LNCaP clone FGC (cell line): Measurements from ENCODE around the gene OR6C1.
"Not testable (repeated sequence)": the region's sequence is repeated elsewhere in the genome, so short reads cannot be mapped to it uniquely, and the experiment has no call there.

Source experiments
- DNase-seq: peaks from one replicate; pipeline ENCODE4 v3.0.0-alpha.2; 2011; ENCODE audit warnings: low read depth
- H3K4me3 ChIP-seq: 2 replicates; pipeline ENCODE4 v1.5.1; 2011; ENCODE audit warnings: mild to moderate bottlenecking, low read depth, low read length, control low read depth
- CTCF ChIP-seq: IDR thresholded peaks from 2 replicates; pipeline ENCODE4 v1.5.1; 2012; ENCODE audit warnings: mild to moderate bottlenecking; ENCODE audit not compliant: control insufficient read depth, insufficient read depth; ENCODE audit errors: extremely low read depth

OR6C1 gene

GRCh38 chr12:55314043-55314442, at the start of gene OR6C1:
OR6C1 (plus strand) TSS chr12:55314343; CDS start chr12:55320600, 6,257 bp downstream.
- no peak within 1 kb of the TSS for H3K4me3 ChIP-seq
- DNase-seq: no peak

GRCh38 chr12:55280991-55281390, 33.2 kb upstream of the OR6C1 start:
- no peak for TF ChIP-seq CTCF
- DNase-seq: no peak
- H3K4me3 ChIP-seq: no peak overlapping the region

More at GRCh38 chr12:55314043-55314442, at the start of gene OR6C1:
- no peak for TF ChIP-seq CTCF

GRCh38 chr12:55289999-55290398, 24.1 kb upstream of the OR6C1 start:
- no peak for TF ChIP-seq CTCF
- no peak overlapping the region for H3K4me3 ChIP-seq
- DNase-seq: no peak

GRCh38 chr12:55296469-55296868, 17.7 kb upstream of the OR6C1 start, which contains the start of gene OR6C6:
OR6C6 (minus strand) TSS chr12:55296569; CDS start chr12:55295232, 1,337 bp downstream.
- TF ChIP-seq CTCF: no peak
- DNase-seq: no peak
- H3K4me3 ChIP-seq: no peak within 1 kb of the TSS

GRCh38 chr12:55320201-55320600, 6.1 kb downstream of the OR6C1 start:
- DNase-seq: no peak
- no peak overlapping the region for H3K4me3 ChIP-seq
- no peak for TF ChIP-seq CTCF

GRCh38 chr12:55325801-55326200, 11.7 kb downstream of the OR6C1 start:
- not testable (repeated sequence) for DNase-seq, H3K4me3 ChIP-seq

GRCh38 chr12:55330446-55330845, 16.3 kb downstream of the OR6C1 start, which contains the start of gene OR6C3:
OR6C3 (plus strand) TSS chr12:55330746; CDS start chr12:55331701, 955 bp downstream.
- no peak for TF ChIP-seq CTCF
- DNase-seq: no peak
- H3K4me3 ChIP-seq: no peak within 1 kb of the TSS
